Measurements from ENCODE around the gene PRTFDC1.

PRTFDC1 gene

DNA sequence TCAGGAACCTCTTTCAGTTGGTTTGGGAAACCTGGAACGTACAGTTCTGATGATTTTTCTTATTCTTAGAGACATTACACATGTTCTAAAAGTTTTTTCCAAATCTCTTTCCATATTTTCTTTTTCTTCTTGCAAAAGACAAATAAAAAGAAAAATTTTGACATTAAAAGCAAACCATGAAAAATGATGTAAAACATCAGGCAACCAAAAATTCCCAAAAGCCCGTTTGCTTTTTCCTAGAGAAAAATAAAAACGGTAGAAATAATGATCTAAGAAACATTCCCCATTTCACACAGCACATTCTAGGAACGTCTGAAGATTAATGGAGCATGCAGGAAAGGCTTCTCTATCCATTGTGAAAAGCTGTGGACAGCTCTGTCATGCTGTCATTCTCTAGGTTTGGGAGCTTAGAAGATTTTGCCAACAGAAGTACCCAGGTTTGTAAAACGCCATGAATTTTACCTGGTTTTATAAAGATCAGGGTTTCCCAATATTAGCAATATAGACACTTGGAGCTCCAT, 11.2 kb upstream of the PRTFDC1 start:
- Histone ChIP-seq H3F3A (ENCODE audit: insufficient read depth, low read length) (no peaks in the 10 kb centered on the region), H3K9me2 (replicated peaks; ENCODE audit: insufficient read depth, low read length) (no peaks in the 10 kb centered on the region), H3K9ac (ENCODE audit: low read length) (no peak overlapping the region), H3K9me3 (replicated peaks; ENCODE audit: insufficient read depth, low read length) (no peaks in the 10 kb centered on the region), H3K27me3 (replicated peaks; ENCODE audit: insufficient read depth, low read length) (no peaks in the 10 kb centered on the region), H2AFZ (ENCODE audit: low read length) (no peak overlapping the region), H3K4me3 (ENCODE audit: low read length) (no peak overlapping the region), H3K4me2 (ENCODE audit: low read depth, low read length) (no peak overlapping the region), H3K36me3 (replicated peaks; ENCODE audit: insufficient read depth, low read length) (no peaks in the 10 kb centered on the region), H3K27ac (ENCODE audit: low read length) (no peak overlapping the region), H4K20me1 (ENCODE audit: insufficient read depth, low read length) (no peaks in the 10 kb centered on the region), H3K4me1 (ENCODE audit: low read length) (no peaks in the 10 kb centered on the region), H3K79me2 (ENCODE audit: low read length) (no peaks in the 10 kb centered on the region)
- TF ChIP-seq, protein P1, sequence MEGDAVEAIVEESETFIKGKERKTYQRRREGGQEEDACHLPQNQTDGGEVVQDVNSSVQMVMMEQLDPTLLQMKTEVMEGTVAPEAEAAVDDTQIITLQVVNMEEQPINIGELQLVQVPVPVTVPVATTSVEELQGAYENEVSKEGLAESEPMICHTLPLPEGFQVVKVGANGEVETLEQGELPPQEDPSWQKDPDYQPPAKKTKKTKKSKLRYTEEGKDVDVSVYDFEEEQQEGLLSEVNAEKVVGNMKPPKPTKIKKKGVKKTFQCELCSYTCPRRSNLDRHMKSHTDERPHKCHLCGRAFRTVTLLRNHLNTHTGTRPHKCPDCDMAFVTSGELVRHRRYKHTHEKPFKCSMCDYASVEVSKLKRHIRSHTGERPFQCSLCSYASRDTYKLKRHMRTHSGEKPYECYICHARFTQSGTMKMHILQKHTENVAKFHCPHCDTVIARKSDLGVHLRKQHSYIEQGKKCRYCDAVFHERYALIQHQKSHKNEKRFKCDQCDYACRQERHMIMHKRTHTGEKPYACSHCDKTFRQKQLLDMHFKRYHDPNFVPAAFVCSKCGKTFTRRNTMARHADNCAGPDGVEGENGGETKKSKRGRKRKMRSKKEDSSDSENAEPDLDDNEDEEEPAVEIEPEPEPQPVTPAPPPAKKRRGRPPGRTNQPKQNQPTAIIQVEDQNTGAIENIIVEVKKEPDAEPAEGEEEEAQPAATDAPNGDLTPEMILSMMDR (IDR thresholded peaks at IDR 0.05; ENCODE audit: low read length) = no peak
- TF ChIP-seq EZH2phosphoT487 (IDR thresholded peaks at IDR 0.05; ENCODE audit: low read length) = no peak
- TF ChIP-seq EZH2 (optimal IDR thresholded peaks at IDR 0.05; ENCODE audit: low read depth, low read length) = no peak
- no peak for DNase-seq

GRCh38 chr10:24962995-24963394, 10.6 kb upstream of the PRTFDC1 start:
- DNase-seq = no peak
- Histone ChIP-seq H3K36me3 (replicated peaks; ENCODE audit: insufficient read depth, low read length) (no peaks in the 10 kb centered on the region), H3K9ac (ENCODE audit: low read length) (no peak overlapping the region), H3K79me2 (ENCODE audit: low read length) (no peaks in the 10 kb centered on the region), H3K4me3 (ENCODE audit: low read length) (no peak overlapping the region), H3K4me1 (ENCODE audit: low read length) (no peaks in the 10 kb centered on the region), H3K9me3 (replicated peaks; ENCODE audit: insufficient read depth, low read length) (no peaks in the 10 kb centered on the region), H3F3A (ENCODE audit: insufficient read depth, low read length) (no peaks in the 10 kb centered on the region), H2AFZ (ENCODE audit: low read length) (no peak overlapping the region), H3K9me2 (replicated peaks; ENCODE audit: insufficient read depth, low read length) (no peaks in the 10 kb centered on the region), H3K4me2 (ENCODE audit: low read depth, low read length) (no peak overlapping the region), H3K27ac (ENCODE audit: low read length) (no peak overlapping the region), H3K27me3 (replicated peaks; ENCODE audit: insufficient read depth, low read length) (no peaks in the 10 kb centered on the region), H4K20me1 (ENCODE audit: insufficient read depth, low read length) (no peaks in the 10 kb centered on the region)
- TF ChIP-seq, protein P1 (IDR thresholded peaks at IDR 0.05; ENCODE audit: low read length) = no peak
- TF ChIP-seq EZH2phosphoT487 (IDR thresholded peaks at IDR 0.05; ENCODE audit: low read length) (no peak), EZH2 (optimal IDR thresholded peaks at IDR 0.05; ENCODE audit: low read depth, low read length) (no peak)

GRCh38 chr10:24961582-24961981, 9.2 kb upstream of the PRTFDC1 start:
- DNase-seq = no peak
- Histone ChIP-seq H3K4me3 (ENCODE audit: low read length) (no peak overlapping the region), H3K4me1 (ENCODE audit: low read length) (no peaks in the 10 kb centered on the region), H3K27ac (ENCODE audit: low read length) (no peak overlapping the region), H2AFZ (ENCODE audit: low read length) (no peak overlapping the region), H3K36me3 (replicated peaks; ENCODE audit: insufficient read depth, low read length) (no peaks in the 10 kb centered on the region), H3K27me3 (replicated peaks; ENCODE audit: insufficient read depth, low read length) (no peaks in the 10 kb centered on the region), H3K9me2 (replicated peaks; ENCODE audit: insufficient read depth, low read length) (no peaks in the 10 kb centered on the region), H3F3A (ENCODE audit: insufficient read depth, low read length) (no peaks in the 10 kb centered on the region), H3K79me2 (ENCODE audit: low read length) (no peaks in the 10 kb centered on the region), H3K4me2 (ENCODE audit: low read depth, low read length) (no peak overlapping the region), H4K20me1 (ENCODE audit: insufficient read depth, low read length) (no peaks in the 10 kb centered on the region), H3K9me3 (replicated peaks; ENCODE audit: insufficient read depth, low read length) (no peaks in the 10 kb centered on the region), H3K9ac (ENCODE audit: low read length) (no peak overlapping the region)
- TF ChIP-seq EZH2phosphoT487 (IDR thresholded peaks at IDR 0.05; ENCODE audit: low read length) (no peak), EZH2 (optimal IDR thresholded peaks at IDR 0.05; ENCODE audit: low read depth, low read length) (no peak)
- TF ChIP-seq, protein P1 (IDR thresholded peaks at IDR 0.05; ENCODE audit: low read length) = no peak
